HEK293 (cell line): ENCODE results near the gene PSMA7.

Experiments used
- KLF1 ChIP-seq: fragments of 450-650 bp; formaldehyde crosslinking; IDR thresholded peaks from 2 replicates; pipeline ENCODE4 v1.5.1; 2016; ENCODE audit warnings: missing biosample characterization, missing genetic modification characterization
- KLF10 ChIP-seq: fragments of 450-650 bp; IDR thresholded peaks from 2 replicates; pipeline ENCODE4 v1.5.1; 2018; ENCODE audit warnings: missing biosample characterization, mild to moderate bottlenecking, missing genetic modification characterization
- REPIN1 ChIP-seq: fragments of 450-650 bp; formaldehyde crosslinking; IDR thresholded peaks from 2 replicates; pipeline ENCODE4 v1.5.1; 2017; ENCODE audit warnings: missing biosample characterization, missing genetic modification characterization, low read depth
- SCRT1 ChIP-seq: fragments of 450-650 bp; formaldehyde crosslinking; IDR thresholded peaks from 2 replicates; pipeline ENCODE4 v1.5.1; 2016; ENCODE audit warnings: missing biosample characterization, missing genetic modification characterization, borderline replicate concordance
- SETDB1 ChIP-seq: IDR thresholded peaks from one replicate; pipeline ENCODE4 v1.6.1; 2017; ENCODE audit warnings: mild to moderate bottlenecking, low read length, moderate library complexity, mixed read lengths; ENCODE audit not compliant: insufficient read length
- YY2 ChIP-seq: fragments of 450-650 bp; formaldehyde crosslinking; IDR thresholded peaks from 2 replicates; pipeline ENCODE4 v1.5.1; 2016; ENCODE audit warnings: missing biosample characterization, missing genetic modification characterization
- ZBTB21 ChIP-seq: fragments of 450-650 bp; formaldehyde crosslinking; IDR thresholded peaks from 2 replicates; pipeline ENCODE4 v1.5.1; 2017; ENCODE audit warnings: missing biosample characterization, missing genetic modification characterization
- ZNF10 ChIP-seq: fragments of 450-650 bp; formaldehyde crosslinking; IDR thresholded peaks from 2 replicates; pipeline ENCODE4 v1.5.1; 2017; ENCODE audit warnings: missing biosample characterization, missing genetic modification characterization
- ZNF114 ChIP-seq: fragments of 450-650 bp; formaldehyde crosslinking; IDR thresholded peaks from 2 replicates; pipeline ENCODE4 v1.5.0; 2017; ENCODE audit warnings: missing biosample characterization, missing genetic modification characterization
- ZNF155 ChIP-seq: fragments of 450-650 bp; formaldehyde crosslinking; IDR thresholded peaks from 2 replicates; pipeline ENCODE4 v1.5.1; 2016; ENCODE audit warnings: missing biosample characterization, missing genetic modification characterization
- ZNF248 ChIP-seq: fragments of 450-650 bp; formaldehyde crosslinking; IDR thresholded peaks from 2 replicates; pipeline ENCODE4 v1.5.1; 2017; ENCODE audit warnings: missing biosample characterization, missing genetic modification characterization
- ZNF558 ChIP-seq: fragments of 450-650 bp; formaldehyde crosslinking; IDR thresholded peaks from 2 replicates; pipeline ENCODE4 v1.5.1; 2016; ENCODE audit warnings: missing biosample characterization, missing genetic modification characterization
- ZNF76 ChIP-seq: fragments of 450-650 bp; formaldehyde crosslinking; IDR thresholded peaks from 2 replicates; pipeline ENCODE4; 2016; ENCODE audit warnings: low read depth, missing biosample characterization, missing genetic modification characterization, borderline replicate concordance
- ZNF830 ChIP-seq: fragments of 450-650 bp; IDR thresholded peaks from 2 replicates; pipeline ENCODE4 v1.5.0; 2018; ENCODE audit warnings: missing biosample characterization, missing genetic modification characterization, low read depth, mild to moderate bottlenecking, moderate library complexity
- TF ChIP-seq, protein P1 (sequence below): fragments of 450-650 bp; formaldehyde crosslinking; IDR thresholded peaks from 2 replicates; pipeline ENCODE4 v1.5.1; 2017; ENCODE audit warnings: missing biosample characterization, missing genetic modification characterization
- TF ChIP-seq, protein P2 (sequence below): fragments of 450-650 bp; formaldehyde crosslinking; IDR thresholded peaks from 2 replicates; pipeline ENCODE4 v1.5.1; 2017; ENCODE audit warnings: missing biosample characterization, missing genetic modification characterization
- TF ChIP-seq, protein P3 (sequence below): fragments of 450-650 bp; formaldehyde crosslinking; IDR thresholded peaks from 2 replicates; pipeline ENCODE4 v1.5.1; 2017; ENCODE audit warnings: missing biosample characterization, missing genetic modification characterization
- TF ChIP-seq, protein P4 (sequence below): fragments of 450-650 bp; formaldehyde crosslinking; IDR thresholded peaks from 2 replicates; pipeline ENCODE4 v1.5.1; 2017; ENCODE audit warnings: missing biosample characterization, missing genetic modification characterization
- TF ChIP-seq, protein P5 (sequence below): fragments of 450-650 bp; formaldehyde crosslinking; IDR thresholded peaks from 2 replicates; pipeline ENCODE4 v1.5.1; 2016; ENCODE audit warnings: missing biosample characterization, missing genetic modification characterization
- TF ChIP-seq, protein P6 (sequence below): fragments of 450-650 bp; formaldehyde crosslinking; IDR thresholded peaks from 2 replicates; pipeline ENCODE4 v1.5.1; 2016; ENCODE audit warnings: missing biosample characterization, missing genetic modification characterization
- TF ChIP-seq, protein P7 (sequence below): sonication (generic); formaldehyde crosslinking; IDR thresholded peaks from 2 replicates; pipeline ENCODE4 v1.8.1; 2022; ENCODE audit warnings: mild to moderate bottlenecking, moderate library complexity, missing genetic modification reagents
- TF ChIP-seq, protein P8 (sequence below): fragments of 450-650 bp; formaldehyde crosslinking; IDR thresholded peaks from 2 replicates; pipeline ENCODE4 v1.5.1; 2016; ENCODE audit warnings: missing biosample characterization, missing genetic modification characterization

The PSMA7 gene

DNA sequence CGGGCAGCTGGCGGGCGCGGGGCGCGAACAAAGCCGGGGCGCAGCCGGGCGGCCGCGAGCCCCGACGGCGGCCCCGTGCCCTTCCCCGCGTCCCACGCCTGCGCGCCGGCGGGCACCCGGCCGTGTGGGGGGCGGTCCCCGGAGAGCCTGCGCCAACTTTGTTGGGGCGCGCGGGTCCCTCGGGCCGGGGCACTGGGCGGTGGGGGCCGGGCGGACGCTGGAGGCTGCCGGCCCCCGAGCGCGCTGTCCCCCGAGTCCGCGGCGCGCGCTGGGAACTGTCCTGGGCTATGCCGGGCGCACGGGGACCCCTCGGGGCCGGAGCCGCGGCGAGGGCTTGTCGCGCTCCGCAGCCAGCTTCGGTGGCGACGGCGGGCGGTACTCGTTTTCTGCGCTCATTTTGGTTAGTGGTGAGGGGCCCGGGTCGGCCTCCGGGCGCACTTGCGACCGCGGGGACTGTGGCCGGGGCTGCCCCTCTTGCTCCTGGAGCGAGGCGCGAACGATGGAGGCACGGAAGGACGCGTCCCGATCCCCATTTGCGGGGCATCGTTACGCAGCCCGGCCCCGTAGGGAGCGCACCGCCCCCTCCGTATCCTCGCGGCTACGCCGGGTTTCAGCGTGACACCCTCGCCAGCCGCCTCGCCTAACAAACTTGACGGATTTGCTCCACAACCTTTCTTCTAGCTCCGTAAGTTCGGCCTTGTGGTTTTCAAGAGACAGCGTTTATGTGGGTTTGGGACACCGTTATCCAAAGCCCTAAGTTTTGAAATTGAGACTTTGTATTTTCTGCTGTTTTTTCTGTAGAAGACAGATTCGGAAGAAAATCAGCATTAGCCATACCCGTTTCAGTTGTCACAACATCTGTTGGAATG, 997 bp upstream of the PSMA7 start (continued):
- TF ChIP-seq, protein P1, sequence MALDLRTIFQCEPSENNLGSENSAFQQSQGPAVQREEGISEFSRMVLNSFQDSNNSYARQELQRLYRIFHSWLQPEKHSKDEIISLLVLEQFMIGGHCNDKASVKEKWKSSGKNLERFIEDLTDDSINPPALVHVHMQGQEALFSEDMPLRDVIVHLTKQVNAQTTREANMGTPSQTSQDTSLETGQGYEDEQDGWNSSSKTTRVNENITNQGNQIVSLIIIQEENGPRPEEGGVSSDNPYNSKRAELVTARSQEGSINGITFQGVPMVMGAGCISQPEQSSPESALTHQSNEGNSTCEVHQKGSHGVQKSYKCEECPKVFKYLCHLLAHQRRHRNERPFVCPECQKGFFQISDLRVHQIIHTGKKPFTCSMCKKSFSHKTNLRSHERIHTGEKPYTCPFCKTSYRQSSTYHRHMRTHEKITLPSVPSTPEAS = no peak
- TF ChIP-seq KLF10 (tag by site-specific recombination) (no peak), ZNF248 (tag by site-specific recombination) (no peak), SETDB1 (no peak), ZNF155 (tag by site-specific recombination) (no peak), SCRT1 (tag by site-specific recombination) (no peak), ZNF10 (tag by site-specific recombination) (no peak), ZNF558 (tag by site-specific recombination) (no peak), ZNF114 (tag by site-specific recombination) (no peak), KLF1 (0 out of 2 replicates have a peak, but pooled peaks have one; percentile 9), ZNF76 (tag by site-specific recombination) (no peak), YY2 (no peak), REPIN1 (tag by site-specific recombination) (no peak), ZNF830 (tag by site-specific recombination) (no peak), ZBTB21 (tag by site-specific recombination) (no peak)
- TF ChIP-seq, protein P2, sequence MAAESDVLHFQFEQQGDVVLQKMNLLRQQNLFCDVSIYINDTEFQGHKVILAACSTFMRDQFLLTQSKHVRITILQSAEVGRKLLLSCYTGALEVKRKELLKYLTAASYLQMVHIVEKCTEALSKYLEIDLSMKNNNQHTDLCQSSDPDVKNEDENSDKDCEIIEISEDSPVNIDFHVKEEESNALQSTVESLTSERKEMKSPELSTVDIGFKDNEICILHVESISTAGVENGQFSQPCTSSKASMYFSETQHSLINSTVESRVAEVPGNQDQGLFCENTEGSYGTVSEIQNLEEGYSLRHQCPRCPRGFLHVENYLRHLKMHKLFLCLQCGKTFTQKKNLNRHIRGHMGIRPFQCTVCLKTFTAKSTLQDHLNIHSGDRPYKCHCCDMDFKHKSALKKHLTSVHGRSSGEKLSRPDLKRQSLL (tag by site-specific recombination) = no peak
- TF ChIP-seq, protein P3, sequence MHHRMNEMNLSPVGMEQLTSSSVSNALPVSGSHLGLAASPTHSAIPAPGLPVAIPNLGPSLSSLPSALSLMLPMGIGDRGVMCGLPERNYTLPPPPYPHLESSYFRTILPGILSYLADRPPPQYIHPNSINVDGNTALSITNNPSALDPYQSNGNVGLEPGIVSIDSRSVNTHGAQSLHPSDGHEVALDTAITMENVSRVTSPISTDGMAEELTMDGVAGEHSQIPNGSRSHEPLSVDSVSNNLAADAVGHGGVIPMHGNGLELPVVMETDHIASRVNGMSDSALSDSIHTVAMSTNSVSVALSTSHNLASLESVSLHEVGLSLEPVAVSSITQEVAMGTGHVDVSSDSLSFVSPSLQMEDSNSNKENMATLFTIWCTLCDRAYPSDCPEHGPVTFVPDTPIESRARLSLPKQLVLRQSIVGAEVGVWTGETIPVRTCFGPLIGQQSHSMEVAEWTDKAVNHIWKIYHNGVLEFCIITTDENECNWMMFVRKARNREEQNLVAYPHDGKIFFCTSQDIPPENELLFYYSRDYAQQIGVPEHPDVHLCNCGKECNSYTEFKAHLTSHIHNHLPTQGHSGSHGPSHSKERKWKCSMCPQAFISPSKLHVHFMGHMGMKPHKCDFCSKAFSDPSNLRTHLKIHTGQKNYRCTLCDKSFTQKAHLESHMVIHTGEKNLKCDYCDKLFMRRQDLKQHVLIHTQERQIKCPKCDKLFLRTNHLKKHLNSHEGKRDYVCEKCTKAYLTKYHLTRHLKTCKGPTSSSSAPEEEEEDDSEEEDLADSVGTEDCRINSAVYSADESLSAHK = no peak
- TF ChIP-seq, protein P4, sequence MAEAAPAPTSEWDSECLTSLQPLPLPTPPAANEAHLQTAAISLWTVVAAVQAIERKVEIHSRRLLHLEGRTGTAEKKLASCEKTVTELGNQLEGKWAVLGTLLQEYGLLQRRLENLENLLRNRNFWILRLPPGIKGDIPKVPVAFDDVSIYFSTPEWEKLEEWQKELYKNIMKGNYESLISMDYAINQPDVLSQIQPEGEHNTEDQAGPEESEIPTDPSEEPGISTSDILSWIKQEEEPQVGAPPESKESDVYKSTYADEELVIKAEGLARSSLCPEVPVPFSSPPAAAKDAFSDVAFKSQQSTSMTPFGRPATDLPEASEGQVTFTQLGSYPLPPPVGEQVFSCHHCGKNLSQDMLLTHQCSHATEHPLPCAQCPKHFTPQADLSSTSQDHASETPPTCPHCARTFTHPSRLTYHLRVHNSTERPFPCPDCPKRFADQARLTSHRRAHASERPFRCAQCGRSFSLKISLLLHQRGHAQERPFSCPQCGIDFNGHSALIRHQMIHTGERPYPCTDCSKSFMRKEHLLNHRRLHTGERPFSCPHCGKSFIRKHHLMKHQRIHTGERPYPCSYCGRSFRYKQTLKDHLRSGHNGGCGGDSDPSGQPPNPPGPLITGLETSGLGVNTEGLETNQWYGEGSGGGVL (tag by site-specific recombination) = no peak
- TF ChIP-seq, protein P5, sequence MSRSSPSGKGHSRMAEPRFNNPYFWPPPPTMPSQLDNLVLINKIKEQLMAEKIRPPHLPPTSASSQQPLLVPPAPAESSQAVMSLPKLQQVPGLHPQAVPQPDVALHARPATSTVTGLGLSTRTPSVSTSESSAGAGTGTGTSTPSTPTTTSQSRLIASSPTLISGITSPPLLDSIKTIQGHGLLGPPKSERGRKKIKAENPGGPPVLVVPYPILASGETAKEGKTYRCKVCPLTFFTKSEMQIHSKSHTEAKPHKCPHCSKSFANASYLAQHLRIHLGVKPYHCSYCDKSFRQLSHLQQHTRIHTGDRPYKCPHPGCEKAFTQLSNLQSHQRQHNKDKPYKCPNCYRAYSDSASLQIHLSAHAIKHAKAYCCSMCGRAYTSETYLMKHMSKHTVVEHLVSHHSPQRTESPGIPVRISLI (tag by site-specific recombination) = no peak
- TF ChIP-seq, protein P6, sequence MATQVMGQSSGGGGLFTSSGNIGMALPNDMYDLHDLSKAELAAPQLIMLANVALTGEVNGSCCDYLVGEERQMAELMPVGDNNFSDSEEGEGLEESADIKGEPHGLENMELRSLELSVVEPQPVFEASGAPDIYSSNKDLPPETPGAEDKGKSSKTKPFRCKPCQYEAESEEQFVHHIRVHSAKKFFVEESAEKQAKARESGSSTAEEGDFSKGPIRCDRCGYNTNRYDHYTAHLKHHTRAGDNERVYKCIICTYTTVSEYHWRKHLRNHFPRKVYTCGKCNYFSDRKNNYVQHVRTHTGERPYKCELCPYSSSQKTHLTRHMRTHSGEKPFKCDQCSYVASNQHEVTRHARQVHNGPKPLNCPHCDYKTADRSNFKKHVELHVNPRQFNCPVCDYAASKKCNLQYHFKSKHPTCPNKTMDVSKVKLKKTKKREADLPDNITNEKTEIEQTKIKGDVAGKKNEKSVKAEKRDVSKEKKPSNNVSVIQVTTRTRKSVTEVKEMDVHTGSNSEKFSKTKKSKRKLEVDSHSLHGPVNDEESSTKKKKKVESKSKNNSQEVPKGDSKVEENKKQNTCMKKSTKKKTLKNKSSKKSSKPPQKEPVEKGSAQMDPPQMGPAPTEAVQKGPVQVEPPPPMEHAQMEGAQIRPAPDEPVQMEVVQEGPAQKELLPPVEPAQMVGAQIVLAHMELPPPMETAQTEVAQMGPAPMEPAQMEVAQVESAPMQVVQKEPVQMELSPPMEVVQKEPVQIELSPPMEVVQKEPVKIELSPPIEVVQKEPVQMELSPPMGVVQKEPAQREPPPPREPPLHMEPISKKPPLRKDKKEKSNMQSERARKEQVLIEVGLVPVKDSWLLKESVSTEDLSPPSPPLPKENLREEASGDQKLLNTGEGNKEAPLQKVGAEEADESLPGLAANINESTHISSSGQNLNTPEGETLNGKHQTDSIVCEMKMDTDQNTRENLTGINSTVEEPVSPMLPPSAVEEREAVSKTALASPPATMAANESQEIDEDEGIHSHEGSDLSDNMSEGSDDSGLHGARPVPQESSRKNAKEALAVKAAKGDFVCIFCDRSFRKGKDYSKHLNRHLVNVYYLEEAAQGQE (tag by site-specific recombination) = no peak
- TF ChIP-seq, protein P7, sequence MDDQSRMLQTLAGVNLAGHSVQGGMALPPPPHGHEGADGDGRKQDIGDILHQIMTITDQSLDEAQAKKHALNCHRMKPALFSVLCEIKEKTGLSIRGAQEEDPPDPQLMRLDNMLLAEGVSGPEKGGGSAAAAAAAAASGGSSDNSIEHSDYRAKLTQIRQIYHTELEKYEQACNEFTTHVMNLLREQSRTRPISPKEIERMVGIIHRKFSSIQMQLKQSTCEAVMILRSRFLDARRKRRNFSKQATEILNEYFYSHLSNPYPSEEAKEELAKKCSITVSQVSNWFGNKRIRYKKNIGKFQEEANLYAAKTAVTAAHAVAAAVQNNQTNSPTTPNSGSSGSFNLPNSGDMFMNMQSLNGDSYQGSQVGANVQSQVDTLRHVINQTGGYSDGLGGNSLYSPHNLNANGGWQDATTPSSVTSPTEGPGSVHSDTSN (CRISPR knock-in tag) = no peak
- TF ChIP-seq, protein P8, sequence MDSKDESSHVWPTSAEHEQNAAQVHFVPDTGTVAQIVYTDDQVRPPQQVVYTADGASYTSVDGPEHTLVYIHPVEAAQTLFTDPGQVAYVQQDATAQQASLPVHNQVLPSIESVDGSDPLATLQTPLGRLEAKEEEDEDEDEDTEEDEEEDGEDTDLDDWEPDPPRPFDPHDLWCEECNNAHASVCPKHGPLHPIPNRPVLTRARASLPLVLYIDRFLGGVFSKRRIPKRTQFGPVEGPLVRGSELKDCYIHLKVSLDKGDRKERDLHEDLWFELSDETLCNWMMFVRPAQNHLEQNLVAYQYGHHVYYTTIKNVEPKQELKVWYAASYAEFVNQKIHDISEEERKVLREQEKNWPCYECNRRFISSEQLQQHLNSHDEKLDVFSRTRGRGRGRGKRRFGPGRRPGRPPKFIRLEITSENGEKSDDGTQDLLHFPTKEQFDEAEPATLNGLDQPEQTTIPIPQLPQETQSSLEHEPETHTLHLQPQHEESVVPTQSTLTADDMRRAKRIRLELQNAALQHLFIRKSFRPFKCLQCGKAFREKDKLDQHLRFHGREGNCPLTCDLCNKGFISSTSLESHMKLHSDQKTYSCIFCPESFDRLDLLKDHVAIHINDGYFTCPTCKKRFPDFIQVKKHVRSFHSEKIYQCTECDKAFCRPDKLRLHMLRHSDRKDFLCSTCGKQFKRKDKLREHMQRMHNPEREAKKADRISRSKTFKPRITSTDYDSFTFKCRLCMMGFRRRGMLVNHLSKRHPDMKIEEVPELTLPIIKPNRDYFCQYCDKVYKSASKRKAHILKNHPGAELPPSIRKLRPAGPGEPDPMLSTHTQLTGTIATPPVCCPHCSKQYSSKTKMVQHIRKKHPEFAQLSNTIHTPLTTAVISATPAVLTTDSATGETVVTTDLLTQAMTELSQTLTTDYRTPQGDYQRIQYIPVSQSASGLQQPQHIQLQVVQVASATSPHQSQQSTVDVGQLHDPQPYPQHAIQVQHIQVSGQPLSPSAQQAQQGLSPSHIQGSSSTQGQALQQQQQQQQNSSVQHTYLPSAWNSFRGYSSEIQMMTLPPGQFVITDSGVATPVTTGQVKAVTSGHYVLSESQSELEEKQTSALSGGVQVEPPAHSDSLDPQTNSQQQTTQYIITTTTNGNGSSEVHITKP = 0 out of 2 replicates have a peak, but pooled peaks have one; percentile 18
